Measurements from ENCODE around the gene OR6C6.

GRCh38 chr12:55289999-55290398 lies 6.4 kb downstream of the OR6C6 start:
- TF ChIP-seq CTCF (IDR thresholded peaks at IDR 0.05): no peak
- no peak for TF ChIP-seq GATA2 (CRISPR knock-in tag; IDR thresholded peaks at IDR 0.05)
